ENCODE measurements around the gene CFAP70. TPM values are rescaled to one million over a fixed set of nuclear protein-coding genes. Genes with fewer than 3 reads are reported as not detected.
A peak's percentile ranks its signal among the peaks of the same experiment; 100 is the strongest.
"Not testable (repeated sequence)": the region's sequence is repeated elsewhere in the genome, so short reads cannot be mapped to it uniquely, and the experiment has no call there.

The CFAP70 gene
- polyA plus RNA-seq (2013, experiment 1 of 2), result 0.41 TPM
- polyA plus RNA-seq (2013, experiment 2 of 2), result 0.71 TPM

DNA sequence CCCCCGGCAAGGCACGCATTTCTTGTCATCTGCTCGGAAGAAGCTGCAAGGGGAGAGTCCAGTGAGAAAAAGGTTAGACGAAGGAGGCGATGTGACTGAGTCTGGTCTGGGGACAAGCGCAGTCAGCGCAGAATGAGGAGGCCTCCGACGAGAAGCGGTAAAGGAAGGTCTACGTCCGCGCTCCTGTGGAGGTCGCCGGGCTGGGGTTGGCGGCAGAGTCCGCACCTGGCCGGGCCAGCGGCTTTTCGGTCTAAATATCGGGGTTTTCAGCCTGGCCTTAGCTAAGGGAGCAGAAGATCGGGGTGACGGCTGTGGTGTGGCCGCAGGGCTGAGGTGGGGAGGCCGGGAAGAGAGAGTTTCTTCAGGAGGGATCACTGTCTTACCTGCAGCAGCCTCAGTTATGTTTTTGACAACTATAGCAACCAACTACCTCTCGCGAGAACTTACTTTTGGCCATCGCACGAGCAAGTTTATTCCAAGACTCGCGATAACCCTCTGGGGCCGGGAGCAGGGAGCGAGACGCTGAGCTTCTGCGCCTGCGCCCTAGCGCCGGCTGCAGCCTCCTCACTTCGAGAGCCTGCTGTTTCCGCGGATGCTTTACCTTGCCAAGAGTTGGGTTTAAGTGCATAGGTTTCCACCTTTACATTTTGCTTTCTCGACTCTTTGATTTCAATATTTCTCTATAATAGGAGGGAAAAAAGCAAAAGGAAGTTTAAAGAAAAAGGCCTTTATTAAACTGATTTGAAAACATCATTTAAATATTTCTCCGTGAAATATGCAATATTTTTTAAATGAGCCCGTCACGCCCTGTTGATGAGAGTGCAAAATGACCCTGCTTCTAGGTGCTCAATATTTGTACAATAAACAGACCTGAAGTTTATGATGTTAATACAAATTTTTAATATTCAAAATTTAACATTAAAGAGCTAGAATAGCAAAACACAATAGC, at the start of gene CFAP70:
Gene CFAP70, minus strand, starts transcription at position 534 of the 949 bp plus-strand sequence. CDS start 4,068 bp downstream, outside the sequence.
- Histone ChIP-seq H3K27ac (ENCODE audit: low read depth, low read length, severe bottlenecking) (no peak within 1 kb of the TSS), H3K36me3 (ENCODE audit: control insufficient read depth, insufficient read depth, low read length) (no peaks in the 10 kb centered on the region), H3K4me3 (ENCODE audit: extremely low read depth, insufficient read depth, low read length, poor library complexity, severe bottlenecking) (peak within 1 kb of the TSS; percentile 63), H3K9me3 (ENCODE audit: control insufficient read depth, low read length) (no peaks in the 10 kb centered on the region), H3K4me1 (ENCODE audit: control insufficient read depth, insufficient read depth, low read length, poor library complexity, severe bottlenecking) (no peaks in the 10 kb centered on the region)
- WGBS, 2 experiments (ENCODE audit: insufficient coverage in 2 of 2), result 1 to 8% methylated on average over 28 to 34 of the region's 45 CpGs

DNA sequence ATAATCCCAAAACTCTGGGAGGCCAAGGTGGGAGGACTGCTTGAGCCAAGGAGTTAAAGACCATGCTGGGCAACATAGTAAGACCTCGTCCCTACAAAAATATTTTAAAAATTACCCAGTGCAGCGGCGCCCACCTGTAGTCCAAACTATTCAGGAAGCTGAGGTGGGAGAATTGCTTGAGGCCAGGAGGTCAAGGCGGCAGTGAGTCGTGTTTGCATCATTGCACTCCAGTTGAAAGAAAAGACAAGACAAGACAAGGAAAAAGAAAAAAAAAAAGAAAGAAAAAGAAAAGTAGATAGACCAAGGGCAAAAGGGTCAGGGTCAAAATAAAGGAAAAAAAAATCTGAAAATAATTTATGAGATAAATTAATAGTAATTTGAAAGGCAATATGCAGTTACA, 49.4 kb upstream of the CFAP70 start:
- no peaks in the 10 kb centered on the region for H3K9me3 ChIP-seq (ENCODE audit: control insufficient read depth, low read length)
- H3K4me1 ChIP-seq (ENCODE audit: control insufficient read depth, insufficient read depth, low read length, poor library complexity, severe bottlenecking), result peaks cover 3% of the 10 kb centered on the region
- H3K27ac ChIP-seq (ENCODE audit: low read depth, low read length, severe bottlenecking), result no peak overlapping the region
- 91 to 93% methylated on average over 4 of the region's 5 CpGs for WGBS, 2 experiments (ENCODE audit: insufficient coverage in 2 of 2)
- H3K36me3 ChIP-seq (ENCODE audit: control insufficient read depth, insufficient read depth, low read length), result peaks cover 4% of the 10 kb centered on the region
- no peak overlapping the region for H3K4me3 ChIP-seq (ENCODE audit: extremely low read depth, insufficient read depth, low read length, poor library complexity, severe bottlenecking)

DNA sequence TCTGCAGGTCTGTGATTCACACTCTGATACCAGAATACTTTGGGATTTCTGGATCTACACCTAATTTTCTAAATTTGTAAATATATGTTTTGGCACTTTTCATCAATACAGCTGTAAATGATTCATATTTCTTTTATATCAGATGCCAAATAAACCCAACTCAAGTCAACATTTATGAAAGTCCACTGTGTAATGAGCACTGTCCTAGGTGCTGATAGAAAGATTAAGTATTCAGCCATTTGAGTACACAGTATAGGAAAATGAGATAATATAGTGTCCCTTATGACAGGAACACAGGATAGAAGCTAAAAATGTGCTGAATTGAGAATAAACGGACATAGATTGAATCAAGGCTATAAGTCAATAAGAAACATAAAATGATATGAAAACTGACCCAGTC, 48.8 kb upstream of the CFAP70 start:
- Histone ChIP-seq H3K36me3 (ENCODE audit: control insufficient read depth, insufficient read depth, low read length) (peaks cover 4% of the 10 kb centered on the region), H3K9me3 (ENCODE audit: control insufficient read depth, low read length) (no peaks in the 10 kb centered on the region), H3K4me1 (ENCODE audit: control insufficient read depth, insufficient read depth, low read length, poor library complexity, severe bottlenecking) (peaks cover 3% of the 10 kb centered on the region), H3K4me3 (ENCODE audit: extremely low read depth, insufficient read depth, low read length, poor library complexity, severe bottlenecking) (no peak overlapping the region), H3K27ac (ENCODE audit: low read depth, low read length, severe bottlenecking) (no peak overlapping the region)
- WGBS, 2 experiments (ENCODE audit: insufficient coverage in 2 of 2), result no CpG with 5 or more reads among the region's 1 CpG

DNA sequence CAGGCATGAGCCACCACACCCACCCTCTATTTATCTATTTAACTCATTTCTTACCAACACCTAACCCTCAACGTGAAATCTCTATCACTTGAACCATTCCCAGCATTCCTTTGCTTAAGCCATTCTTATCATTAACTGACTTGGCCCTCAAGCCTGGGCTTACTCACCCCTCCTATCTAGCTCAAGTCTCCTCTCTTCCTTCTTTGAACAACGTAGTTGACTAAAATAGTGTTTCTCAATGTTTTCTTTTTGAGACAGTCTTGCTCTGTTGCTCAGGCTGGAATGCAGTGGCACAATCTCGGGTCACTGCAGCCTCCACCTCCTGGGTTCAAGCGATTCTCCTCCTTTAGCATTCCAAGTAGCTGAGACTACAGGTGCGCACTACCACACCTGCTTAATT, 48.2 kb upstream of the CFAP70 start:
- no peaks in the 10 kb centered on the region for H3K9me3 ChIP-seq (ENCODE audit: control insufficient read depth, low read length)
- 94 to 96% methylated on average over 4 to 5 of the region's 5 CpGs for WGBS, 2 experiments (ENCODE audit: insufficient coverage in 2 of 2)
- H3K36me3 ChIP-seq (ENCODE audit: control insufficient read depth, insufficient read depth, low read length), result peaks cover 4% of the 10 kb centered on the region
- H3K4me3 ChIP-seq (ENCODE audit: extremely low read depth, insufficient read depth, low read length, poor library complexity, severe bottlenecking), result no peak overlapping the region
- H3K4me1 ChIP-seq (ENCODE audit: control insufficient read depth, insufficient read depth, low read length, poor library complexity, severe bottlenecking), result no peaks in the 10 kb centered on the region
- H3K27ac ChIP-seq (ENCODE audit: low read depth, low read length, severe bottlenecking), result no peak overlapping the region

DNA sequence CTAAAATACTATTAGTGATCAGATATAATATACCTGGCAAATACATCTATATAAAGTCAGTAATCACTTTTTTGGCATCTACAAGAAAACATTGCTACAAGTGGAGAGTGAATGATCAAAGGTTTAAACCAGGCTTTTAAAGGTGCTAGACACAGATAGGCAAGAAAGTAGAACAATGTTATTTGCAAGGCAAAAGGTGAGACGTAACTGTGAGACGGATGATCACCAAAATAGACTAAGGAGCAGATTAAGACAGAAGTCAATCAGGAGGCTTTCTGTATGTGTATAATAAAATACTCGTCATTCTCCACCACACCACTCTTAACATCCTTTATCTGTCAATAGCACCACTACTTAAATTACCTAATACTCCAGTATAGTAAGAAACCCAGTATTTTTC, 46.9 kb upstream of the CFAP70 start:
- Histone ChIP-seq H3K4me1 (ENCODE audit: control insufficient read depth, insufficient read depth, low read length, poor library complexity, severe bottlenecking) (no peaks in the 10 kb centered on the region), H3K4me3 (ENCODE audit: extremely low read depth, insufficient read depth, low read length, poor library complexity, severe bottlenecking) (no peak overlapping the region), H3K36me3 (ENCODE audit: control insufficient read depth, insufficient read depth, low read length) (peaks cover 4% of the 10 kb centered on the region), H3K9me3 (ENCODE audit: control insufficient read depth, low read length) (no peaks in the 10 kb centered on the region), H3K27ac (ENCODE audit: low read depth, low read length, severe bottlenecking) (no peak overlapping the region)
- 100% methylated on average over 2 of the region's 3 CpGs; no CpG with 5 or more reads in 1 of the 2 experiments for WGBS, 2 experiments (ENCODE audit: insufficient coverage in 2 of 2)

DNA sequence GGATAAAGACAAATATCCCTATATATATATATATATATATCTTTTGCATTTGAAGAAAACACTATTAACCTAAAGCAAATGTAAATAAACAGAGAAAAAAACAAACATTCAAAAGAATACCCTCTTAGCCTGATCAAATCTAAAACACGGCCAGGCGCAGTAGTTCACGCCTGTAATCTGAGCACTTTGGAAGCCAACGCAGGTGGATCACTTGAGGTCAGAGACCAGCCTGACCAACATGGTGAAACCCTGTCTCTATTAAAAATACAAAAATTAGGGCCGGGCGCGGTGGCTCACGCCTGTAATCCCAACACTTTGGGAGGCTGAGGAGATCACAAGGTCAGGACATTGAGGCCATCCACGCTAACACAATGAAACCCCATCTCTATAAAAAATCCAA, 46.0 kb upstream of the CFAP70 start:
- no peaks in the 10 kb centered on the region for H3K9me3 ChIP-seq (ENCODE audit: control insufficient read depth, low read length)
- WGBS, 2 experiments (ENCODE audit: insufficient coverage in 2 of 2), result 89 to 91% methylated on average over 4 to 5 of the region's 9 CpGs
- H3K4me1 ChIP-seq (ENCODE audit: control insufficient read depth, insufficient read depth, low read length, poor library complexity, severe bottlenecking), result no peaks in the 10 kb centered on the region
- H3K4me3 ChIP-seq (ENCODE audit: extremely low read depth, insufficient read depth, low read length, poor library complexity, severe bottlenecking), result no peak overlapping the region
- peaks cover 4% of the 10 kb centered on the region for H3K36me3 ChIP-seq (ENCODE audit: control insufficient read depth, insufficient read depth, low read length)
- no peak overlapping the region for H3K27ac ChIP-seq (ENCODE audit: low read depth, low read length, severe bottlenecking)

DNA sequence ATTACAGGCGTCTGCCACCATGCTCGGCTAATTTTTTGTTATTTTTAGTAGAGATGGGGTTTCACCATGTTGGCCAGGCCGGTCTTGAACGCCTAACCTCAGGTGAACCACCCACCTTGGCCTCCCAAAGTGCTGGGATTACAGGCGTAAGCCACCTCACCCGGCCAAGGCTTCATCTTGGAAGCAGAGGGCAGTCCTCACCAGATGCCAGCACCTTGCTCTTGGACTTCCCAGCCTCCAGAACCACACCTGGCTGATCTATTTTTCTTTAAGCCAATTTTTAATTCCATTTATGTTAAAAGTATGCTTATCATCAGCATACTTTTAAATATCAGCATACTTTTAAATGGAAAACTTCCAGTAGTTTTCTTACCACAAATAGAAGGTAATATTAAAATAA, 43.0 kb upstream of the CFAP70 start:
- 92 to 100% methylated on average over 2 to 6 of the region's 6 CpGs for WGBS, 2 experiments (ENCODE audit: insufficient coverage in 2 of 2)

DNA sequence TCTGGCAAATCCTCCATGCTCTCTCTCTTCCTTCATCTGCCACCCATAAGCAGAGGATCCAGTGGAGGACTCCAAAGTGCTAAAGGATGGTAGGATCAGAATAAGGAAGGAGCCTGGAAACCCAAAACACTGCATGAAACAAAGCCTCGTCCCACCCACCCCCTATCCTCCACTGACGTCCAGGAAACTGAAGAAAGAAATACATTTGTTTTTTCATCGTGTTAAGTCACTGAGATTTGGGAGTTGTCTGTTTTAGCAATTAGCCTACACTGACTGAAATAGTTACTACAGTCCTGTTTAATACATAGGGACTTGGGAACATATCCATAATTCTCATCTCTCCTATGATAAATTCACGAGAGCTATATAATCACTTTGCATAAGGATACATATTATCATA, 40.4 kb upstream of the CFAP70 start:
- Histone ChIP-seq H3K27ac (ENCODE audit: low read depth, low read length, severe bottlenecking) (no peak overlapping the region), H3K9me3 (ENCODE audit: control insufficient read depth, low read length) (no peaks in the 10 kb centered on the region), H3K4me1 (ENCODE audit: control insufficient read depth, insufficient read depth, low read length, poor library complexity, severe bottlenecking) (no peaks in the 10 kb centered on the region), H3K4me3 (ENCODE audit: extremely low read depth, insufficient read depth, low read length, poor library complexity, severe bottlenecking) (no peak overlapping the region), H3K36me3 (ENCODE audit: control insufficient read depth, insufficient read depth, low read length) (peaks cover 39% of the 10 kb centered on the region)
- WGBS, 2 experiments (ENCODE audit: insufficient coverage in 2 of 2), result no CpG with 5 or more reads among the region's 4 CpGs

More for the DNA sequence above, 43.0 kb upstream of the CFAP70 start:
- Histone ChIP-seq H3K27ac (ENCODE audit: low read depth, low read length, severe bottlenecking) (no peak overlapping the region), H3K4me1 (ENCODE audit: control insufficient read depth, insufficient read depth, low read length, poor library complexity, severe bottlenecking) (no peaks in the 10 kb centered on the region), H3K4me3 (ENCODE audit: extremely low read depth, insufficient read depth, low read length, poor library complexity, severe bottlenecking) (no peak overlapping the region), H3K36me3 (ENCODE audit: control insufficient read depth, insufficient read depth, low read length) (peaks cover 22% of the 10 kb centered on the region), H3K9me3 (ENCODE audit: control insufficient read depth, low read length) (no peaks in the 10 kb centered on the region)

DNA sequence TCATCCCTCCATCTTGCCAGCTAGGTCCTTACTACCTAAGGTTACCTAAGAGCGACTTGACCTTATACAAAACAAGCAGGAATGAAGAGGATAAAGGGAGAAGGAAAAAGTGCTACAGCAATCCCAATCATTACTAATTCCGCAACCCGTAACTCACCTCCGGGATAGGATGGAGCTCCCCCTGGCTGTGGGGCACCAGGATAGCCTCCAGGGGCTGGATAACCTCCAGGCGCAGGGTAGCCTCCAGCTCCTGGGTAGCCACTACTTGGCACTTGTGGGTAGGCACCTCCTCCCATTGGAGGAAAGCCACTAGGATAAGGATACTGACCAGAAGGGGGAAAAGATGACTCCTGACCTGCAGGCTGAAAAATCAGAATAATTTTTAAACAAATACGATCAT, 39.4 kb upstream of the CFAP70 start:
- Histone ChIP-seq H3K9me3 (ENCODE audit: control insufficient read depth, low read length) (no peaks in the 10 kb centered on the region), H3K36me3 (ENCODE audit: control insufficient read depth, insufficient read depth, low read length) (peaks cover 39% of the 10 kb centered on the region), H3K4me1 (ENCODE audit: control insufficient read depth, insufficient read depth, low read length, poor library complexity, severe bottlenecking) (no peaks in the 10 kb centered on the region), H3K27ac (ENCODE audit: low read depth, low read length, severe bottlenecking) (no peak overlapping the region), H3K4me3 (ENCODE audit: extremely low read depth, insufficient read depth, low read length, poor library complexity, severe bottlenecking) (no peak overlapping the region)
- WGBS, 2 experiments (ENCODE audit: insufficient coverage in 2 of 2), result 90 to 100% methylated on average over 2 of the region's 6 CpGs

DNA sequence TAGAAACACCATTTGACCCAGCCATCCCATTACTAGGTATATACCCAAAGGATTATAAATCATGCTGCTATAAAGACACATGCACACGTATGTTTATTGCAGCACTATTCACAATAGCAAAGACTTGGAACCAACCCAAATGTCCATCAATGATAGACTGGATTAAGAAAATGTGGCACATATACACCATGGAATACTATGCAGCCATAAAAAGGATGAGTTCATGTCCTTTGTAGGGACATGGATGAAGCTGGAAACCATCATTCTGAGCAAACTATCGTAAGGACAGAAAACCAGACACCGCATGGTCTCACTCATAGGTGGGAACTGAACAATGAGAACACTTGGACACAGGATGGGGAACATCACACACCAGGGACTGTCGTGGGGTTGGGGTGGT, 35.7 kb upstream of the CFAP70 start:
- H3K4me3 ChIP-seq (ENCODE audit: extremely low read depth, insufficient read depth, low read length, poor library complexity, severe bottlenecking); H3K9me3 ChIP-seq (ENCODE audit: control insufficient read depth, low read length); H3K4me1 ChIP-seq (ENCODE audit: control insufficient read depth, insufficient read depth, low read length, poor library complexity, severe bottlenecking); H3K27ac ChIP-seq (ENCODE audit: low read depth, low read length, severe bottlenecking): not testable (repeated sequence)
- 100% methylated on average over 2 of the region's 4 CpGs for WGBS, 2 experiments (ENCODE audit: insufficient coverage in 2 of 2)
- peaks cover 56% of the 10 kb centered on the region for H3K36me3 ChIP-seq (ENCODE audit: control insufficient read depth, insufficient read depth, low read length)

DNA sequence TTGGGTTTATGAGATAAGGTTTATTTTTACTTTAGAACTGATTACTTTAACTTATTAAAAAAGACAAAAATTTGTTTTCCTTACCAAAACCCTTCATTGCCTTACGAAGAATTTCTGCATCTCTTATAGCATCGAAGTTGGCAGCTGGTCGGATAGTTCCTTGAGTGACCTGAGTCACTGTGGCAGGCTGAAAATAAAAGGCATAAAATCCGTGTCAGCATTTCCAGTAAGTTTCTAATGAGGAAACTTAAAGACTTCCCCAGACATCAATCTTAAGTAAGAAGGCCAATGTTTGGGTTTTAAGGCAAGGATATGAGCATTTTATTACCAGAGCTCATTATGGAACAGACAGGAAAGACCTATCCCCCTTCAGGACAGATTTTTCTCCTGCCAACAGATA, 29.6 kb upstream of the CFAP70 start:
- H3K9me3 ChIP-seq (ENCODE audit: control insufficient read depth, low read length), result no peaks in the 10 kb centered on the region
- H3K27ac ChIP-seq (ENCODE audit: low read depth, low read length, severe bottlenecking), result no peak overlapping the region
- no peak overlapping the region for H3K4me3 ChIP-seq (ENCODE audit: extremely low read depth, insufficient read depth, low read length, poor library complexity, severe bottlenecking)
- no peaks in the 10 kb centered on the region for H3K4me1 ChIP-seq (ENCODE audit: control insufficient read depth, insufficient read depth, low read length, poor library complexity, severe bottlenecking)
- H3K36me3 ChIP-seq (ENCODE audit: control insufficient read depth, insufficient read depth, low read length), result peaks cover 64% of the 10 kb centered on the region
- WGBS, 2 experiments (ENCODE audit: insufficient coverage in 2 of 2), result 95% methylated on average over 3 of the region's 4 CpGs; no CpG with 5 or more reads in 1 of the 2 experiments
